ENCODE data around the gene C15orf61.

DNA sequence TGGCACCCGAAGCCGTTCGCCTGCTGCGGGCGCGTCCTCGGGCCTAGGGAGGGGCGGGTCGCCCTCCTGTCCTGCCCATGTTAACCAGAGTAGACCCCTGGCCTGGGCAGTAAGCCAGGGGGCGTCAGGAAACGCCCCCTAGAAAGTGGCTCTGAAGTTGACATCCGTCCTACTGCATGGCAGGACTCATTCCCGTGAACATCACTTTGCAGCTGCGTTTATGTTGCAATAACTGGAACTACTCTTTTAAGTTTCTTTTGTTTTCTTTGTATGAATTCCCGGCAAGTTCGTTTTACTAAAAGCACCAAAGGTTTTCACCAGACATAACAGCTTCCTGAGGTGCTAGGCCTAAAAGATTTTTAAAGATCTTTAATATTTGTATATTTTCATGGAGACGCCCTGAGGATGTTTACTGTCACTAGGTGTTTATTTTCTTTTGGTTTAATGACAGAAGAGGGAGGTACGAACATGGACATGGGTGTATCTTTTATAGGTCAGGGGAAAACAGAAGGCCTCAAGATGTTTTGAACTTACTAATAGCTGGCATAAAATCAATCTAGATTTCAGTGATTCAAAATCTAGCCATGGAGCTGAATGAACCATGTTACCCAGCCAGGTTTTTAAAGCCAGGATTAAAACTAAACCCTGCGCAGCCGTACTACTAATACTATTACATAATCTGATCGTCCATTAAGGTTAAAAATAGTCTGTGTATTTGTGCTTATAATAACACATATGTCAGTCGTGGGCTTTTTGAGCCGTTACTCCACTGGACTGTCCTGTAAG is 1.0 kb downstream of the C15orf61 start:
- TF ChIP-seq POLR2A (IDR thresholded peaks at IDR 0.05) (no peak), POLR2AphosphoS5 (IDR thresholded peaks at IDR 0.05) (no peak)
- TF ChIP-seq, protein P1, sequence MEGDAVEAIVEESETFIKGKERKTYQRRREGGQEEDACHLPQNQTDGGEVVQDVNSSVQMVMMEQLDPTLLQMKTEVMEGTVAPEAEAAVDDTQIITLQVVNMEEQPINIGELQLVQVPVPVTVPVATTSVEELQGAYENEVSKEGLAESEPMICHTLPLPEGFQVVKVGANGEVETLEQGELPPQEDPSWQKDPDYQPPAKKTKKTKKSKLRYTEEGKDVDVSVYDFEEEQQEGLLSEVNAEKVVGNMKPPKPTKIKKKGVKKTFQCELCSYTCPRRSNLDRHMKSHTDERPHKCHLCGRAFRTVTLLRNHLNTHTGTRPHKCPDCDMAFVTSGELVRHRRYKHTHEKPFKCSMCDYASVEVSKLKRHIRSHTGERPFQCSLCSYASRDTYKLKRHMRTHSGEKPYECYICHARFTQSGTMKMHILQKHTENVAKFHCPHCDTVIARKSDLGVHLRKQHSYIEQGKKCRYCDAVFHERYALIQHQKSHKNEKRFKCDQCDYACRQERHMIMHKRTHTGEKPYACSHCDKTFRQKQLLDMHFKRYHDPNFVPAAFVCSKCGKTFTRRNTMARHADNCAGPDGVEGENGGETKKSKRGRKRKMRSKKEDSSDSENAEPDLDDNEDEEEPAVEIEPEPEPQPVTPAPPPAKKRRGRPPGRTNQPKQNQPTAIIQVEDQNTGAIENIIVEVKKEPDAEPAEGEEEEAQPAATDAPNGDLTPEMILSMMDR (IDR thresholded peaks at IDR 0.05), result no peak
